ENCODE measurements around the gene GPRASP1. TPM values are rescaled to one million over a fixed set of nuclear protein-coding genes. Genes with fewer than 3 reads are reported as not detected.

Gene GPRASP1
- total RNA-seq, 1 experiment from 2014 or later, result 3.2 TPM

- H3K27ac ChIP-seq (ENCODE audit: low read depth, low read length, poor library complexity, severe bottlenecking), result no peak overlapping the region
- intact Hi-C loops (cut with micrococcal nuclease; ENCODE audit: unreplicated experiment), result no loop called here
- no TSS peak for BruUV-seq (replicated peaks)
- CTCF ChIA-PET, result no interaction called here
- POLR2A ChIA-PET (ENCODE audit: low non-redundant PET), result no interaction called here
- no peaks in the 10 kb centered on the region for H3K4me1 ChIP-seq (ENCODE audit: insufficient read depth, low read length, poor library complexity, severe bottlenecking)
- peak overlapping the region; percentile 44 for H3K4me3 ChIP-seq (ENCODE audit: low read depth, low read length, poor library complexity, severe bottlenecking)
- H3K36me3 ChIP-seq (ENCODE audit: insufficient read depth, low read length, poor library complexity, severe bottlenecking), result no peaks in the 10 kb centered on the region
- TF ChIP-seq, protein P1, sequence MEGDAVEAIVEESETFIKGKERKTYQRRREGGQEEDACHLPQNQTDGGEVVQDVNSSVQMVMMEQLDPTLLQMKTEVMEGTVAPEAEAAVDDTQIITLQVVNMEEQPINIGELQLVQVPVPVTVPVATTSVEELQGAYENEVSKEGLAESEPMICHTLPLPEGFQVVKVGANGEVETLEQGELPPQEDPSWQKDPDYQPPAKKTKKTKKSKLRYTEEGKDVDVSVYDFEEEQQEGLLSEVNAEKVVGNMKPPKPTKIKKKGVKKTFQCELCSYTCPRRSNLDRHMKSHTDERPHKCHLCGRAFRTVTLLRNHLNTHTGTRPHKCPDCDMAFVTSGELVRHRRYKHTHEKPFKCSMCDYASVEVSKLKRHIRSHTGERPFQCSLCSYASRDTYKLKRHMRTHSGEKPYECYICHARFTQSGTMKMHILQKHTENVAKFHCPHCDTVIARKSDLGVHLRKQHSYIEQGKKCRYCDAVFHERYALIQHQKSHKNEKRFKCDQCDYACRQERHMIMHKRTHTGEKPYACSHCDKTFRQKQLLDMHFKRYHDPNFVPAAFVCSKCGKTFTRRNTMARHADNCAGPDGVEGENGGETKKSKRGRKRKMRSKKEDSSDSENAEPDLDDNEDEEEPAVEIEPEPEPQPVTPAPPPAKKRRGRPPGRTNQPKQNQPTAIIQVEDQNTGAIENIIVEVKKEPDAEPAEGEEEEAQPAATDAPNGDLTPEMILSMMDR (conservative IDR thresholded peaks at IDR 0.05; ENCODE audit: low read depth, low read length), result peak; percentile 38; the same call in 1 of the 2 replicates
- TF ChIP-seq EZH2 (IDR thresholded peaks at IDR 0.05; ENCODE audit: borderline replicate concordance, low read depth, low read length, poor library complexity, severe bottlenecking), result no peak
- DNase-seq (ENCODE audit: low spot score), result peak; percentile 9
- H3K27me3 ChIP-seq (replicated peaks; ENCODE audit: insufficient read depth, low read depth, low read length, poor library complexity), result no peaks in the 10 kb centered on the region
- H3K9me3 ChIP-seq (ENCODE audit: low read depth, low read length, poor library complexity, severe bottlenecking), result no peaks in the 10 kb centered on the region
Measured at GRCh38 chrX:102652031-102652688, 877 bp downstream of the GPRASP1 start.

DNA sequence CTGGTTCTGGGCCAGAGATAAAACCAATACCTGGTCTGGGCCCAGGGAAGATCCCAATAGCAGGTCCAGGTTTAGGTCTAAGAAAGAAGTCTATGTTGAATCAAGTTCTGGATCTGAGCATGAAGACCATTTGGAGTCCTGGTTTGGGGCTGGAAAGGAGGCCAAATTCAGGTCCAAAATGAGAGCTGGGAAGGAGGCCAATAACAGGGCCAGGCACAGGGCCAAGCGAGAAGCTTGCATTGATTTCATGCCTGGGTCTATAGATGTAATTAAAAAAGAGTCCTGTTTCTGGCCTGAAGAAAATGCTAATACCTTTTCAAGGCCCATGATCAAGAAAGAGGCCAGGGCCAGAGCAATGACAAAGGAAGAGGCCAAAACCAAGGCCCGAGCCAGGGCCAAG lies 3.4 kb downstream of the GPRASP1 start:
- H3K27ac ChIP-seq (ENCODE audit: low read depth, low read length, poor library complexity, severe bottlenecking), result no peak overlapping the region
- ChIA-PET CTCF (no interaction called here), POLR2A (ENCODE audit: low non-redundant PET) (no interaction called here)
- no peak overlapping the region for H3K4me3 ChIP-seq (ENCODE audit: low read depth, low read length, poor library complexity, severe bottlenecking)
- H3K4me1 ChIP-seq (ENCODE audit: insufficient read depth, low read length, poor library complexity, severe bottlenecking), result no peaks in the 10 kb centered on the region
- TF ChIP-seq, protein P1 (conservative IDR thresholded peaks at IDR 0.05; ENCODE audit: low read depth, low read length), result no peak
- TF ChIP-seq EZH2 (IDR thresholded peaks at IDR 0.05; ENCODE audit: borderline replicate concordance, low read depth, low read length, poor library complexity, severe bottlenecking), result no peak
- no TSS peak for BruUV-seq (replicated peaks)
- intact Hi-C loops (cut with micrococcal nuclease; ENCODE audit: unreplicated experiment), result no loop called here
- H3K9me3 ChIP-seq (ENCODE audit: low read depth, low read length, poor library complexity, severe bottlenecking), result no peaks in the 10 kb centered on the region
- no peaks in the 10 kb centered on the region for H3K27me3 ChIP-seq (replicated peaks; ENCODE audit: insufficient read depth, low read depth, low read length, poor library complexity)
- DNase-seq (ENCODE audit: low spot score), result no peak
- H3K36me3 ChIP-seq (ENCODE audit: insufficient read depth, low read length, poor library complexity, severe bottlenecking), result no peaks in the 10 kb centered on the region

- Histone ChIP-seq H3K36me3 (ENCODE audit: insufficient read depth, low read length, poor library complexity, severe bottlenecking) (no peaks in the 10 kb centered on the region), H3K27me3 (replicated peaks; ENCODE audit: insufficient read depth, low read depth, low read length, poor library complexity) (no peaks in the 10 kb centered on the region), H3K4me3 (ENCODE audit: low read depth, low read length, poor library complexity, severe bottlenecking) (no peak overlapping the region), H3K4me1 (ENCODE audit: insufficient read depth, low read length, poor library complexity, severe bottlenecking) (no peaks in the 10 kb centered on the region), H3K27ac (ENCODE audit: low read depth, low read length, poor library complexity, severe bottlenecking) (no peak overlapping the region), H3K9me3 (ENCODE audit: low read depth, low read length, poor library complexity, severe bottlenecking) (no peaks in the 10 kb centered on the region)
- DNase-seq (ENCODE audit: low spot score), result no peak
- BruUV-seq (replicated peaks), result no TSS peak
- TF ChIP-seq, protein P1 (conservative IDR thresholded peaks at IDR 0.05; ENCODE audit: low read depth, low read length), result no peak
- TF ChIP-seq EZH2 (IDR thresholded peaks at IDR 0.05; ENCODE audit: borderline replicate concordance, low read depth, low read length, poor library complexity, severe bottlenecking), result no peak
- POLR2A ChIA-PET (ENCODE audit: low non-redundant PET), result no interaction called here
- CTCF ChIA-PET, result no interaction called here
- intact Hi-C loops (cut with micrococcal nuclease; ENCODE audit: unreplicated experiment), result no loop called here
Measured at GRCh38 chrX:102658556-102658955, 7.3 kb downstream of the GPRASP1 start.

Measured in A673 (cell line).